Common myeloid progenitor, CD34-positive (primary cell): ENCODE results near the gene KCNMA1.

Experiments used
- CTCF ChIA-PET: fragments of 350-600 bp; sonication (Branson Sonifier 250); formaldehyde crosslinking; loops from one replicate; lab custom pipeline; 2021; ENCODE audit warnings: antibody characterized with exemption; lab: Charles Lee
- POLR2A ChIA-PET: fragments of 350-600 bp; sonication (Branson Sonifier 250); formaldehyde crosslinking; loops from one replicate; lab custom pipeline; 2021; ENCODE audit warnings: antibody characterized with exemption; lab: Charles Lee
- DNase-seq, 3 donors: peaks; one replicate each; pipeline versions ENCODE4 v3.0.0 to v3.0.0-alpha.2; 2013
- H3K27ac ChIP-seq, 2 experiments: 1 replicate in 1 of 2; 2 replicates in 1 of 2; pipeline ENCODE4 v1.7.0; 2013; ENCODE audit warnings: inconsistent platforms in 2 of 2, low read length in 2 of 2, mild to moderate bottlenecking in 2 of 2, low read depth in 1 of 2, moderate library complexity in 1 of 2; ENCODE audit not compliant: severe bottlenecking in 2 of 2, insufficient read depth in 1 of 2, poor library complexity in 1 of 2
- H3K27me3 ChIP-seq, 5 experiments: replicated peaks in 2 of 5; 1 replicate in 3 of 5; 2 replicates in 2 of 5; pipeline versions ENCODE4 v1.6.1 to v1.7.0; 2013; ENCODE audit warnings: low read length in 4 of 5, mild to moderate bottlenecking in 2 of 5, moderate library complexity in 2 of 5, inconsistent platforms in 1 of 5; ENCODE audit not compliant: insufficient read depth in 5 of 5, control insufficient read depth in 4 of 5
- H3K36me3 ChIP-seq, 4 experiments: 1 replicate in 2 of 4; 2 replicates in 2 of 4; pipeline versions ENCODE4 v1.6.1 to v1.7.0; 2013; ENCODE audit warnings: low read length in 3 of 4, control low read depth in 1 of 4, mild to moderate bottlenecking in 1 of 4; ENCODE audit not compliant: control insufficient read depth in 4 of 4, insufficient read depth in 4 of 4
- H3K4me1 ChIP-seq, 4 experiments: 1 replicate in 3 of 4; 2 replicates in 1 of 4; pipeline versions ENCODE4 v1.6.1 to v1.7.1; 2013; ENCODE audit warnings: low read length in 3 of 4, mild to moderate bottlenecking in 3 of 4, control low read depth in 1 of 4, inconsistent platforms in 1 of 4, moderate library complexity in 1 of 4; ENCODE audit not compliant: control insufficient read depth in 4 of 4, insufficient read depth in 4 of 4; ENCODE audit errors: control extremely low read depth in 1 of 4
- H3K4me3 ChIP-seq, 7 experiments: 1 replicate in 4 of 7; 2 replicates in 3 of 7; pipeline versions ENCODE4 v1.5.1 to v1.7.0; 2013; ENCODE audit warnings: mild to moderate bottlenecking in 7 of 7, low read length in 6 of 7, moderate library complexity in 6 of 7, inconsistent platforms in 2 of 7, low read depth in 2 of 7, control low read depth in 1 of 7; ENCODE audit not compliant: insufficient read depth in 4 of 7, control insufficient read depth in 1 of 7; ENCODE audit errors: extremely low read depth in 1 of 7
- H3K9me3 ChIP-seq, 5 experiments: 1 replicate in 4 of 5; 2 replicates in 1 of 5; pipeline versions ENCODE4 v1.6.1 to v1.7.1; 2013; ENCODE audit warnings: low read length in 4 of 5, mild to moderate bottlenecking in 2 of 5, inconsistent platforms in 1 of 5, low read depth in 1 of 5, moderate library complexity in 1 of 5; ENCODE audit not compliant: control insufficient read depth in 4 of 5, insufficient read depth in 2 of 5; ENCODE audit errors: control extremely low read depth in 1 of 5
- WGBS: methylation state at CpG from one replicate; pipeline ENCODE4 v1.1.5; 2013; ENCODE audit not compliant: insufficient coverage; 5-methylcytosine and 5-hydroxymethylcytosine counted together

The KCNMA1 gene

GRCh38 chr10:77002872-77003271, 634.7 kb downstream of the KCNMA1 start:
- DNase-seq = no peak
- Histone ChIP-seq H3K36me3 (no peaks in the 10 kb centered on the region), H3K9me3 (peaks cover 0 to 3% (median 2%) of the 10 kb centered on the region in 5 experiments), H3K27me3 (no peaks in the 10 kb centered on the region), H3K4me3 (no peak overlapping the region), H3K27ac (no peak overlapping the region), H3K4me1 (peaks cover 0 to 6% (median 4%) of the 10 kb centered on the region in 4 experiments)
- no CpG with 5 or more reads among the region's 2 CpGs for WGBS
- ChIA-PET POLR2A (no interaction called here), CTCF (no interaction called here)

- DNase-seq = no peak
- Histone ChIP-seq H3K4me1 (peaks cover 0 to 6% (median 4%) of the 10 kb centered on the region in 4 experiments), H3K36me3 (no peaks in the 10 kb centered on the region), H3K9me3 (no peaks in the 10 kb centered on the region), H3K4me3 (no peak overlapping the region), H3K27ac (no peak overlapping the region), H3K27me3 (no peaks in the 10 kb centered on the region)
- ChIA-PET CTCF (interaction anchor here (1.6 kb wide), 1 partner anchor 10 kb away, joined by 5 read pairs; no protein-coding TSS in a partner anchor), POLR2A (no interaction called here)
- 93% methylated on average over 12 of the region's 12 CpGs for WGBS
Measured at GRCh38 chr10:77001206-77001605, 636.4 kb downstream of the KCNMA1 start.

GRCh38 chr10:76998451-76998850, 639.2 kb downstream of the KCNMA1 start:
- POLR2A ChIA-PET = no interaction called here
- CTCF ChIA-PET = interaction anchor here (1.2 kb wide), 1 partner anchor 9 kb away, joined by 4 read pairs; no protein-coding TSS in a partner anchor
- no peaks in the 10 kb centered on the region for H3K27me3 ChIP-seq

GRCh38 chr10:76997631-76998030, 640.0 kb downstream of the KCNMA1 start:
- 100% methylated on average over 1 of the region's 3 CpGs for WGBS

More at GRCh38 chr10:76998451-76998850, 639.2 kb downstream of the KCNMA1 start:
- H3K4me3 ChIP-seq = no peak overlapping the region
- WGBS = 100% methylated on average over 1 of the region's 2 CpGs
- no peaks in the 10 kb centered on the region for H3K9me3 ChIP-seq
- DNase-seq = no peak
- peaks cover 0 to 6% (median 4%) of the 10 kb centered on the region in 4 experiments for H3K4me1 ChIP-seq
- no peaks in the 10 kb centered on the region for H3K36me3 ChIP-seq
- no peak overlapping the region for H3K27ac ChIP-seq

GRCh38 chr10:76995023-76995422, 642.6 kb downstream of the KCNMA1 start:
- Histone ChIP-seq H3K36me3 (no peaks in the 10 kb centered on the region), H3K27ac (no peak overlapping the region), H3K4me3 (no peak overlapping the region), H3K27me3 (no peaks in the 10 kb centered on the region), H3K9me3 (no peaks in the 10 kb centered on the region), H3K4me1 (no peaks in the 10 kb centered on the region)
- WGBS = 93% methylated on average over 7 of the region's 11 CpGs
- CTCF ChIA-PET = interaction anchor here (1.0 kb wide), 1 partner anchor 10 kb away, joined by 5 read pairs; no protein-coding TSS in a partner anchor
- no peak for DNase-seq
- POLR2A ChIA-PET = no interaction called here

More at GRCh38 chr10:76997631-76998030, 640.0 kb downstream of the KCNMA1 start:
- Histone ChIP-seq H3K27ac (no peak overlapping the region), H3K4me3 (no peak overlapping the region), H3K27me3 (no peaks in the 10 kb centered on the region), H3K36me3 (no peaks in the 10 kb centered on the region), H3K4me1 (peaks cover 0 to 3% (median under 1%) of the 10 kb centered on the region in 4 experiments), H3K9me3 (no peaks in the 10 kb centered on the region)
- DNase-seq = no peak
- ChIA-PET POLR2A (no interaction called here), CTCF (interaction anchor here (0.6 to 1.3 kb wide), 3 partner anchors 40 to 695 kb away, joined by 3 read pairs; no protein-coding TSS in a partner anchor)

- no peak overlapping the region for H3K27ac ChIP-seq
- no peaks in the 10 kb centered on the region for H3K27me3 ChIP-seq
- no peak overlapping the region for H3K4me3 ChIP-seq
- no peaks in the 10 kb centered on the region for H3K4me1 ChIP-seq
- no peak for DNase-seq
- CTCF ChIA-PET = interaction anchor here (1.6 kb wide), 1 partner anchor 18 kb away, joined by 4 read pairs; no protein-coding TSS in a partner anchor
- H3K9me3 ChIP-seq = no peaks in the 10 kb centered on the region
- no peaks in the 10 kb centered on the region for H3K36me3 ChIP-seq
- 80% methylated on average over 1 of the region's 2 CpGs for WGBS
- POLR2A ChIA-PET = no interaction called here
Measured at GRCh38 chr10:76993213-76993612, 644.4 kb downstream of the KCNMA1 start.

GRCh38 chr10:76992467-76992866, 645.1 kb downstream of the KCNMA1 start:
- H3K4me1 ChIP-seq = no peaks in the 10 kb centered on the region
- ChIA-PET POLR2A (no interaction called here), CTCF (interaction anchor here (1.5 to 1.6 kb wide), 2 partner anchors 8 to 17 kb away, joined by 4 to 5 read pairs; no protein-coding TSS in a partner anchor)
- no peak overlapping the region for H3K4me3 ChIP-seq
- H3K36me3 ChIP-seq = no peaks in the 10 kb centered on the region
- DNase-seq = no peak
- no peaks in the 10 kb centered on the region for H3K9me3 ChIP-seq
- H3K27ac ChIP-seq = no peak overlapping the region
- no peaks in the 10 kb centered on the region for H3K27me3 ChIP-seq
- WGBS = 100% methylated on average over 3 of the region's 3 CpGs
